Measurements from ENCODE around the gene RSRP1.
"Not testable (repeated sequence)": the region's sequence is repeated elsewhere in the genome, so short reads cannot be mapped to it uniquely, and the experiment has no call there.

Gene RSRP1

GRCh38 chr1:25247024-25247828 is at the start of gene RSRP1:
TSS of gene RSRP1 (minus strand) at chr1:25247454. CDS start at chr1:25246963, 491 bp downstream.
- in situ Hi-C loops (cut with MboI; ENCODE audit: low sequenced_read_pairs) = no loop called here

- in situ Hi-C loops (cut with MboI; ENCODE audit: low sequenced_read_pairs) = not testable (repeated sequence)
Measured at GRCh38 chr1:25296501-25296900, 49.2 kb upstream of the RSRP1 start.

GRCh38 chr1:25294889-25295826 is 47.9 kb upstream of the RSRP1 start:
- in situ Hi-C loops (cut with MboI; ENCODE audit: low sequenced_read_pairs) = not testable (repeated sequence)

- in situ Hi-C loops (cut with MboI; ENCODE audit: low sequenced_read_pairs) = not testable (repeated sequence)
Measured at GRCh38 chr1:25293426-25293825, 46.2 kb upstream of the RSRP1 start.

- in situ Hi-C loops (cut with MboI; ENCODE audit: low sequenced_read_pairs) = not testable (repeated sequence)
Measured at GRCh38 chr1:25290043-25290442, 42.8 kb upstream of the RSRP1 start.

GRCh38 chr1:25288573-25289101 is 41.4 kb upstream of the RSRP1 start:
- in situ Hi-C loops (cut with MboI; ENCODE audit: low sequenced_read_pairs) = not testable (repeated sequence)

- in situ Hi-C loops (cut with MboI; ENCODE audit: low sequenced_read_pairs) = not testable (repeated sequence)
Measured at GRCh38 chr1:25287164-25287563, 39.9 kb upstream of the RSRP1 start.

- in situ Hi-C loops (cut with MboI; ENCODE audit: low sequenced_read_pairs) = not testable (repeated sequence)
Measured at GRCh38 chr1:25285862-25286261, 38.6 kb upstream of the RSRP1 start.

GRCh38 chr1:25279693-25280111 is 32.4 kb upstream of the RSRP1 start:
- in situ Hi-C loops (cut with MboI; ENCODE audit: low sequenced_read_pairs) = not testable (repeated sequence)

- in situ Hi-C loops (cut with MboI; ENCODE audit: low sequenced_read_pairs) = not testable (repeated sequence)
Measured at GRCh38 chr1:25278790-25279189, 31.5 kb upstream of the RSRP1 start.

GRCh38 chr1:25278358-25278757 is 31.1 kb upstream of the RSRP1 start:
- in situ Hi-C loops (cut with MboI; ENCODE audit: low sequenced_read_pairs) = not testable (repeated sequence)

- in situ Hi-C loops (cut with MboI; ENCODE audit: low sequenced_read_pairs) = not testable (repeated sequence)
Measured at GRCh38 chr1:25277295-25277694, 30.0 kb upstream of the RSRP1 start.

GRCh38 chr1:25275648-25276047 is 28.4 kb upstream of the RSRP1 start:
- in situ Hi-C loops (cut with MboI; ENCODE audit: low sequenced_read_pairs) = not testable (repeated sequence)

- in situ Hi-C loops (cut with MboI; ENCODE audit: low sequenced_read_pairs) = not testable (repeated sequence)
Measured at GRCh38 chr1:25272238-25272637, 25.0 kb upstream of the RSRP1 start, which contains the start of gene RHD. TSS of gene RHD (plus strand) at chr1:25272509. CDS start at chr1:25272548, 39 bp downstream.

- in situ Hi-C loops (cut with MboI; ENCODE audit: low sequenced_read_pairs) = not testable (repeated sequence)
Measured at GRCh38 chr1:25268143-25268760, 21.0 kb upstream of the RSRP1 start.

GRCh38 chr1:25267288-25268142 is 20.3 kb upstream of the RSRP1 start:
- in situ Hi-C loops (cut with MboI; ENCODE audit: low sequenced_read_pairs) = not testable (repeated sequence)

GRCh38 chr1:25266554-25267287 is 19.5 kb upstream of the RSRP1 start:
- in situ Hi-C loops (cut with MboI; ENCODE audit: low sequenced_read_pairs) = not testable (repeated sequence)

- in situ Hi-C loops (cut with MboI; ENCODE audit: low sequenced_read_pairs) = not testable (repeated sequence)
Measured at GRCh38 chr1:25260336-25260735, 13.1 kb upstream of the RSRP1 start.

GRCh38 chr1:25259813-25260212 is 12.6 kb upstream of the RSRP1 start:
- in situ Hi-C loops (cut with MboI; ENCODE audit: low sequenced_read_pairs) = loop anchor here (10.0 kb wide), 1 partner anchor 545 kb away; the partner anchor contains the start of gene SELENON
